B cell (primary cell): ENCODE data around the gene ARHGDIA.

Source experiments
- CTCF ChIP-seq: fragments of 200-600 bp; IDR thresholded peaks from one replicate; pipeline ENCODE4 v1.8.0; 2022; ENCODE audit warnings: antibody characterized with exemption, mild to moderate bottlenecking
- EZH2 ChIP-seq: IDR thresholded peaks from 2 replicates; pipeline ENCODE4 v1.6.1; 2012; ENCODE audit warnings: borderline replicate concordance, low read depth, mild to moderate bottlenecking, moderate library complexity, low read length; ENCODE audit not compliant: insufficient read depth, poor library complexity, severe bottlenecking

GRCh38 chr17:81842725-81843504 lies 28.2 kb downstream of the ARHGDIA start:
- no peak for TF ChIP-seq CTCF
- TF ChIP-seq EZH2 = no peak
